Astrocyte of the hippocampus (primary cell): ENCODE results near the gene VENTX.

Source experiments
- DNase-seq: peaks from one replicate; pipeline ENCODE4 v3.0.0; 2011; ENCODE audit warnings: low read depth, low spot score

VENTX gene

GRCh38 chr10:133235265-133235855 is 2.3 kb upstream of the VENTX start:
- no peak for DNase-seq

DNA sequence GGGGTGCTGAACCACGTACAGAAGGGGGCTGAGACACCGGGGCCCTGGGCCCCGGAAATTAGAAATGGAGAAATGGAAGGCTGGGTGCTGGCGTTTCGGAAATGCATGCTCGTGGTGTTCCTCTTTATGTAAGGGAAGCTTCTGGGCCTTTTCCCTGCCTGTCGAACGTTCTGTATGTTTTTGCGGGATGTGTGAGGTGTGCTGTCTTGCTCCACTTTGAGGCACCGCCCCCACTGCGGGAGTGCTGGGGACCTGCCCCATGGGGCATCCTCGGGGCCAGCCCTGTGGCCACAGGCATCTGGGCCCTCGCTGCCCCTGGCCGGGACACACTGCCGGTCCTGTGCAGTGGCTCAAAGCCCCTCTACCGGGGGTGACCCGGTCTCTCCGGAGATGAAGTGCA is 1.7 kb upstream of the VENTX start:
- no peak for DNase-seq

- no peak for DNase-seq
Measured at GRCh38 chr10:133236401-133237240, 1.0 kb upstream of the VENTX start.

DNA sequence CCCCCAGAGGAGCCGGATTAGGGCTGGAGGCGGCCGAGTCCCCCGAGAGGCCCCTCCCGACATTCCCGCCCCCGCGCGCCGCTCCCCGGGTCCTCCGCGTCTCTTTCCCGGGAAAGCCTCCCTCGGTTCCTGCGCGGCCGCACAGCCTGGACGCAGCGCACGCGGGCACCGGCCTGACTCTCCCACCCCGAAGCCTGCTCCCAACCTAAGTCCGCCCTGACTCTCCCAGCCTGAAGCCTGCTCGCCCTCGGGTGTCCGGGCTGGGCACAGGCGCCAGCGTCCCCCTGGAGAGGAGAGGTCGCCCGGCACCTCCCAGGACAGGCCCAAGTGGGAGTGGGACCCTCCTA is 441 bp upstream of the VENTX start:
- DNase-seq: no peak

- no peak for DNase-seq
Measured at GRCh38 chr10:133238466-133238804, 780 bp downstream of the VENTX start.

GRCh38 chr10:133239990-133240389 is 2.3 kb downstream of the VENTX start:
- no peak for DNase-seq

- no peak for DNase-seq
Measured at GRCh38 chr10:133241501-133242205, 4.0 kb downstream of the VENTX start.

GRCh38 chr10:133242611-133243356 is 5.1 kb downstream of the VENTX start:
- no peak for DNase-seq

DNA sequence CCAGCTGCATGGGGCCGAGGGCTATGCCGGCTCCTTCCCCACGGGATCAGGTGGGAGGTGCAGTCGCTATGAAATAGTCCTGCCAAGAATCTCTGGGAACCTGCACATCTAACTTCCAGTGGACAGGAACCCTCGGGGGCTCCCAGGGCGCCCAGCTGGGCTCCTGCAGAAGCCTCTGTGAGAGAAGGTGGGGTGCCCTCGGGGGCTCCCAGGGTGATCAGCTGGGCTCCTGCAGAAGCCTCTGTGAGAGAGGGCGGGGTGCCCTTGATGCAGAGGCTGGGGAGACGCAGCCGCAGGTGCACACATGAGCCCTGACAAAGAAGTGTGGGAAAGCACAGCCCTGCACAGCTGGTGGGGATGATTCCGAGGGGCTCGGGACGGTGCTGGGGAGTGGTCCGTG is 5.9 kb downstream of the VENTX start:
- DNase-seq: no peak

DNA sequence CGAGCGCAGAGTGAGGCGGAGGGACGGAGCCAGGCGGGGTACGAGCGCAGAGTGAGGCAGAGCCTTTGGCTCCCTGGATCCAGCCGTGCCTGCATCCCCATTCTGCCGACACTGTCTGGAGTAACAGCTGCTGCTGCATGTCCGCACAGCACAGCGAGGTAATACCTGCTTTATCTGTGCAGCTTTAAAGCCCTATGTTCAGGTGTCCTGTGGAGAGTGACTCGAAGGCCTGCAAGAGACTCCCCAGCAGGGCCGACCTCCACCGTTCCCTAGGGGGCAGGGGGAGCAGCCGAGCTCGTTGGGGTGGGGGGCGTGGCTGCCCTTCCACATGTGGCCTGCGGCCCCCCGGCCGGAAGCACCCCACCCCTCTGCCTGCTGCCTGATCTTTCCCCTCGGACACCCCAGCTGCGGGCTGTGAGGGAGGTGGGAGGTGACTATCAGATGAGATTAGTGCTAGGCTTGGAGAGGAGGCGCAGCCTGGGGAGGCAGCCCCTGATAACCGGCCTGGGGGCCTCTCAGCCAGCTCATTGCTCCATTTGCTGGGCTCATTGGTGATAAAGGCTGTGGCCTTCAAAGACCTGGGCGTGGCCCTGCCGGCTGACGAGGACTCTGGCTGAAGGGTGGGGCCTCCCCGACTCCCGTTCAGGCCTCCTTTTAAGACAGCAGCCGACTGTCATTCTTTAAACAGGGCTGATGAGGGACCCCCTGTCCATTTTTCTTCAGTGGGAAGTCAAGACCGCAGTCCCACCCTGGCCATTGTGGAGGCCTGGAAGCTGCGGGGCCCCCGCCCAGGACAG is 8.0 kb downstream of the VENTX start:
- no peak for DNase-seq

DNA sequence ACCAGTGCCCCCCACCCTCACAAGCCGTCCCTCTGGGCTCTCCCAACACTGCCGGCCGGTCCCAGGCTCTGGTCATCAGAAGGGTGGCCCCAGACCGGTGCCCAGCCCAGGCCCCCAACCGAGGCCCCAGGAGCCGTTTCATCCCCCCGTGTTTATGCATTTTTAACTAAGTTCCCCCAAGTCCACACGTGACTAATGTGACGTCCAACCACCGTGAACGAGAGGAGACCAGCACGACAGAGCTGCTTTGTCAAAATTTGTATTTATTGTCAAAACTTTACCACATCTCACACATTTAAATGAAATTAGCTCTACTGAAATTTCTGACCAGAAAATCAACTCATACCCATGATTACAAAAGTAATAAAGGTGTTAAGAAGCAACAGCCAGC is 8.6 kb downstream of the VENTX start:
- DNase-seq: no peak

DNA sequence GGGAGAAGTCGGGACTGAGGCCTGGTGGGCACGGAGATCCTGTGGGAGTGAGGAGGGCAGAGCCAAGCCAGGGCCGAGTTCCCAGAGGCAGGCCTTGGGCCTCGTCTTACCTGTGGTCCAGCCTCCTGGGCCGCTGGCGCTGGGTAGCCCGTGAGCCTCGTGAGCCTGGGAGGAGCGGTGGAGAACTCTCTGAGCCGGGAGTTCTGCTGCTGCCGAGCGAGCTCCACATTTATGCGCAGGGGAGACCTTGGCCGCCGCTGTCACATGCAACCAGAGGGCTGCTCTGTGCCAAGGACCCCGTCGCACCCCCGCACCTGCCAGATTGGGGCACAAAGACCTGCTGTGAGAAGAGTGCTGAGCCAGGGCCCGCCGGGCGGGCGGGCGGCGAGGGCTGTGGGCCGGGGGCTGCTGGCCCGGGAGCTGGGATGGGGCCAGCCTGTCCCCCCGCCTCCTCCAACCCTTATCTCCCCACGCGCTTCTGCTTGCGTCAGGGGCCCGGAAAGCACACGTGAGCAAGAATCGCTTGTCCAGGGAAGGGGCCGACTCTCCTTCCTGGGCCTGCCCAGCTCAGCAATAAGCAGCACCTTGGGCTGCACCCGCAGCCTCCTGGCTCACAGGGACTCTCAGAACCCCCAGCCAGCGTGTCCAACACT is 10.2 kb downstream of the VENTX start:
- DNase-seq: no peak

DNA sequence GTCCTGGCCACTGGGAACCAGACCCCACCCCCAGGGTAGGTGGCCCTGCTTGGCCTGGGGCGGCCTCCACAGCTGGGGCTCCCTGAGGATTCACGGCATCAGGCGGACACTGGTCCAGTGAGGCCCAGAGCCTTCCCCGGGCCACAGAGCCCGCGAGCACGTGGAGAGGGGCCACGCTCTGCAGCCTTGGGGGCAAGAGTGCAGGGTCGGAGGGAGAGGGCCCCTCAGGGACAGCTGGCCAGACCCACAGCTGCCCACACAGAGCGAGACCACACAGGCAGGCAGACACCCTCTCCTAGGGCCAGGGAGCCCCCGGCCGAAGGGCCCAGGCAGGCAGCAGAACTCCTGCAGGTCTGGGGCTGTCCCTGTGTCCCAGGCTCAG is 10.7 kb downstream of the VENTX start:
- DNase-seq: no peak

DNA sequence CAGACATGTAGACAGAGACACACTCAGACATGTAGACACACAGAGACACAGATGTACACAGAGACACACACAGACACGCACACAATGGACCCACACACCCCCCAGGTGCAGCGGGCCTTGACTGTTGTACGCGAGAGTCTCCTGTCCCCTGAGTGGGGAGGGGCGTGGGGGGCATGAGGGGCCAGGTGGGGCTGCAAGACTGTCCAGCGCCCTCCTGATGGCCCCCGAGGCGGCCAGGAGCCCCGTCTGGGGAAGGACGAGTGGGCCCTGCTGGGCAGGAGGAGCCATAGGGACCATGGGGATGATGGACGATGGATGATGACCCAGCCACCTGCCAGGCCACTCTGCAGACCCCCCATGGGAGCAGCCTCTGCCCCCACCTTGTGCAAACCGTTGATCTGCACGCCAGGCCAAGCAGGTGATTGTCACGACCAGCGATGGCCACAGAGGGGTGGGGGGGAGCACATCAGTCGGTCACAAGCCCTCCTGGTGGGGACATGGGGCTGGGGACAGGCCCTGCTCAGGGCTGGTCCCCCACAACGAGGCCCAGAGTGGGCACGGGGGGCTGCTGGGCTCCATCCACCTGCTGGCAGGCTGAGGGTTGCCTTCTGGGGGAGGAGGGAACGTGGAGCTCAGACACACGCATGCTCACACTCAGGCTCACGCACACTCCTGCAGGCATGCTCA is 11.6 kb downstream of the VENTX start:
- no peak for DNase-seq

DNA sequence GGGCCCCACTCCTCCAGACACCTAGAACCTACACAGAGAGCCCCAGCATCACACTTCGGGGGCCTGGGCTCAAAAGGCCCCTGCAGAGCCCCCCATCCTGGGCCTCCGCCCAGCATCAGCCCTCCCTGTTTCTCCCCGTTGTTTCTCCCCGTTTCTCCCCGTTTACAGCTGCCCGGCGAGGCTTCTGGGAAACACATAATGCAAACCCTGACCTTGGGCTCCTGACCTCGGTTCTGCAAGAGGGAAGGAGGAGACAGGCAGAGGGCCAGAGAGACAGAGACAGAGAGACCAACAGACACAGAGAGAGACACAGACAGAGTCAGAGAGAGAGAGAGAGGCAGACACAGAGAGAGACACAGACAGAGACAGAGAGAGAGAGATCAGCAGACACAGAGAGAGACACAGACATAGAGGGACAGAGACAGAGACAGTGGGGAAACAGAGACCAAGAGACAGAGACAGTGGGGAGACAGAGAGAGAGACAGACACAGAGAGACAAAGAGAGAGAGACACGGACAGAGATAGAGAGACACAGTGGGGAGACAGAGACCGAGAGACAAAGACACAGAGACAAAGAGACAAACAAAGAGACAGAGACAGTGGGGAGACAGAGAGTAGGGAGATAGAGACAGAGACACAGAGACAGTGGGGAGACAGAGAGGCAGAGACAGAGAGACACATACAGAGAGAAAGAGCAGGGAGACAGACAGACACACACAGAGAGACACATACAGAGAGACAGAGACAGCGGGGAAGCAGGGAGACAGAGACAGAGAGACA is 12.5 kb downstream of the VENTX start:
- no peak for DNase-seq

- DNase-seq: no peak
Measured at GRCh38 chr10:133251388-133252222, 13.9 kb downstream of the VENTX start.

GRCh38 chr10:133252223-133252552 is 14.5 kb downstream of the VENTX start:
- no peak for DNase-seq

GRCh38 chr10:133253361-133253955 is 15.8 kb downstream of the VENTX start:
- DNase-seq: no peak
